ENCODE results near the gene PDZRN3. TPM values are rescaled to one million over a fixed set of nuclear protein-coding genes. Genes with fewer than 3 reads are reported as not detected.
A peak's percentile ranks its signal among the peaks of the same experiment; 100 is the strongest.
"Not testable (repeated sequence)": the region's sequence is repeated elsewhere in the genome, so short reads cannot be mapped to it uniquely, and the experiment has no call there.

PDZRN3 gene
- total RNA-seq, 1 donor, result 76.8 TPM

DNA sequence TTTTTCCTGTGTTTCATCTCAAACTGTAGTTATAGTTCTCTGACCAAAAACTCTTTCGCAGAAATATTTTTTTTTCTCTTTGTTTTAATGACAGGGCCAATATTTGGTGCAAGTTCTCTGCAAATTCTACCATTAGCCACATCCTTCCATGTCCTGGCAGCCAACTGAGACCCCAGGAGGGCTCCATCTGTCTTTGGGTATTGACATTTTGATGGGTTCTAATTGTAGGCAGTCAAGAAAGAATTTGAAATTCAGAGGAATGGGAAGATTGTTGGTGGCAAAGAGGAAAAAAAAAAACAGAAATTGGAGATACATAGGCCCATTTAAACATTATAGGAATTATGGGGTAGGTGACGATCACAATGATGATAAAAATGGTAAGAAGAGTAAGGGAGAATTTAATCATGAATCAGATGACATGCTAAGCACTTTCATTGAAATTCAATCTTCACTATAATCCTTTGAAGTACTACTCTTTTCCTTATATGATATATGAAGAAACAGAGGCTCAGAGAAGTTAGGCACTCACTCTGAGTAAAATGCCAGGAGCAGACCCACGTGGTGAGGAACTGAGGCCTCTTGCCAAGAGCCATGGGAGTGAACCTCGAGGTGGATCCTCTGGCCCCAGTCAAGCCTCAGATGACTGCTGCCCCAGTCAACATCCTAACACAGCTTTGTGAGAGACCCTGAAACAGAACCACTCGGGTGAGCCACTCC, 151.4 kb downstream of the PDZRN3 start:
- H3K4me3 ChIP-seq (ENCODE audit: low read depth, low read length), result no peak overlapping the region
- no peak for DNase-seq (ENCODE audit: low read depth)
- TF ChIP-seq, protein P1, sequence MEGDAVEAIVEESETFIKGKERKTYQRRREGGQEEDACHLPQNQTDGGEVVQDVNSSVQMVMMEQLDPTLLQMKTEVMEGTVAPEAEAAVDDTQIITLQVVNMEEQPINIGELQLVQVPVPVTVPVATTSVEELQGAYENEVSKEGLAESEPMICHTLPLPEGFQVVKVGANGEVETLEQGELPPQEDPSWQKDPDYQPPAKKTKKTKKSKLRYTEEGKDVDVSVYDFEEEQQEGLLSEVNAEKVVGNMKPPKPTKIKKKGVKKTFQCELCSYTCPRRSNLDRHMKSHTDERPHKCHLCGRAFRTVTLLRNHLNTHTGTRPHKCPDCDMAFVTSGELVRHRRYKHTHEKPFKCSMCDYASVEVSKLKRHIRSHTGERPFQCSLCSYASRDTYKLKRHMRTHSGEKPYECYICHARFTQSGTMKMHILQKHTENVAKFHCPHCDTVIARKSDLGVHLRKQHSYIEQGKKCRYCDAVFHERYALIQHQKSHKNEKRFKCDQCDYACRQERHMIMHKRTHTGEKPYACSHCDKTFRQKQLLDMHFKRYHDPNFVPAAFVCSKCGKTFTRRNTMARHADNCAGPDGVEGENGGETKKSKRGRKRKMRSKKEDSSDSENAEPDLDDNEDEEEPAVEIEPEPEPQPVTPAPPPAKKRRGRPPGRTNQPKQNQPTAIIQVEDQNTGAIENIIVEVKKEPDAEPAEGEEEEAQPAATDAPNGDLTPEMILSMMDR (IDR thresholded peaks at IDR 0.05; ENCODE audit: insufficient read depth, low read length), result no peak

DNA sequence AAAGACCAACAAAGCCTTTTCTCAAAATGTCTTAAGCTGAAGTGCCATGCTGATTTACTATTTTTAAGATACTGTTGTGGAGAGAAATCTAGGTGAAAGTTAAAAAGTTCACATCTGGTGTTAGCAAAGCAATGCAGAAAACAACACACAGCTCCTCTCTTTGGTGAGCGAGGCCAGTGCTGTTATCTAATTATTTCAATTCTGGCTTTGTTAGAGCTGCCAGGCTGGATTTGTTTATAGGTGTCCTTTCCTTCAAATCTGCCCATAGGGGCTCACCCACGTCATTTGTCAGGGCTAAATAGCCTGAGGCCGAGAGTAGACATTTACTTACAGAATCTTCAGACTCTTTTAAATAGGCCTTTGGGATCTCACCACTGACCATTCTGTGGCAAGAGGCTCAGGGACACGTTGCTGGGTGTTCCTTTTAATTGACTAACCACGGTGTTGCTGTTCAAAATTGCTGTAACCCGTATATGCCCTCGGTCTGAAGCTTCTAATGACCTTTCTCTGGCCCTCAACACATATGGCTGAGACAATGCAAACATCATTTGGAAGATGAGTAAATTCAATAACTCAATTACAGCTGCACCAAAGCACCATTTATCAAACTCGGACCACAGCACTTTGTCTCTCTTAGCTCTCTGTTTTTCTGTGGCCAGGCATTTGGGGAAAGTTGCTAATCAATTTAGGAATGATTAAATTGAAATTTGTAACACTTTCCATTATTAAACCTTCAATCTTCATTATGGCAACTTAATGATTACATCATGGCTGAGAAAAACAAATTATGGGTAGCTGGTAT, 152.6 kb downstream of the PDZRN3 start:
- no peak overlapping the region for H3K4me3 ChIP-seq (ENCODE audit: low read depth, low read length)
- TF ChIP-seq, protein P1 (IDR thresholded peaks at IDR 0.05; ENCODE audit: insufficient read depth, low read length), result no peak
- DNase-seq (ENCODE audit: low read depth), result no peak

DNA sequence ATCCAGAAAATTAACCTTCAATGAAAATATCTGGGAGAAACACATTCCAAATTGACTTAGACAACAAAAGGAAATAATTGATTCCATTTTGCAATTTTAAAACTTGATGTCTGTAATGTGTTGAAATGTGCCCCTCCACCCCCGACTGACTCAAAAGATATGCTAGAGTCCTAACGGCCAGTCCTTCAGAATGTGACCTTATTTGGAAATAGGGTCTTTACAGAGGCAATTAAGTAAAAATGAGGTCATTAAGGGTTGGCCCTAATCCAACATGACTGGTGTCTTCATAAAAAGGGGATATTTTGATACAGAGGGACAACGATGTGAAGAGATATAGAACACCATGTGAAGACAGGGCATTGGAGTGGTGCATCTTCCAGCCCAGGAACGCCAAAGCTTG, 153.9 kb downstream of the PDZRN3 start:
- DNase-seq (ENCODE audit: low read depth), result no peak

DNA sequence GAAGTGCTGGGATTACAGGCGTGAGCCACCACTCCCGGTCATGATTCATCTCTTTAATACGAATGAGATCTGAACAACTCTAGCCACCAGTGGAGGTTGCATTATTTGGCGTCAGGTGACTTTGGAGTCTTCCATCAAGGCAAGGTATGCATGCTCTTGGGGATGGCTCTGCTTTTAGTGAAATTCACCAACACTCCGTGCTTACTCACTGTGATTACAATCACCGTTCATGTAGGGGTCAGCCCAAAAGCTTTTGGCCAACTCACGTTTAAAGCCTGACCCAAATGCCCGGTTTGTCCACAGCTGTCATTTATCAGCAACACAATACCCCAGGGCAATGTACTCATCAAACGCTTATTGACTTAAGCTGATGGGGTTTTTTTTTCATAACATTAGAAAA, 155.4 kb downstream of the PDZRN3 start:
- no peak overlapping the region for H3K4me3 ChIP-seq (ENCODE audit: low read depth, low read length)
- DNase-seq (ENCODE audit: low read depth), result no peak
- TF ChIP-seq, protein P1 (IDR thresholded peaks at IDR 0.05; ENCODE audit: insufficient read depth, low read length), result no peak

More for the DNA sequence above, 153.9 kb downstream of the PDZRN3 start:
- no peak overlapping the region for H3K4me3 ChIP-seq (ENCODE audit: low read depth, low read length)
- TF ChIP-seq, protein P1 (IDR thresholded peaks at IDR 0.05; ENCODE audit: insufficient read depth, low read length), result no peak

DNA sequence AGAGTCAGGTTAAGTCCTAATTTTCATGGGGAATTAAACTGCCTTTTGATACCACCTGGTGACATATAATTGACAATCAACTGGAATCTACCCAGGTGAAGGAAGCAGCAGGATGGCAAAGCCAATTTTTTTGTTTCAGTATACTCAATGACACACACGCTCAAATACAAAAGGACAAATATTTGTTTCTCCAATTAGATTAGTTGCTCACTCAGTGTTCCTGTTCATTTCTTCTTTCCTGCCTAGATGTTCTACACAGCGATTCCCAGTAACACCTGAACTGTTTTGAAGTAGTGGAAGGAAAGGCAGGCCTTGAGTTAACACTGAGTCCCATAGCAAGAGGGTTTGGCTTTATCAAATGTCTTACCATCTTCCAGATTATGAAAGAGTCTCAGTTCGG, 157.5 kb downstream of the PDZRN3 start:
- TF ChIP-seq, protein P1 (IDR thresholded peaks at IDR 0.05; ENCODE audit: insufficient read depth, low read length), result no peak
- DNase-seq (ENCODE audit: low read depth), result no peak
- no peak overlapping the region for H3K4me3 ChIP-seq (ENCODE audit: low read depth, low read length)

DNA sequence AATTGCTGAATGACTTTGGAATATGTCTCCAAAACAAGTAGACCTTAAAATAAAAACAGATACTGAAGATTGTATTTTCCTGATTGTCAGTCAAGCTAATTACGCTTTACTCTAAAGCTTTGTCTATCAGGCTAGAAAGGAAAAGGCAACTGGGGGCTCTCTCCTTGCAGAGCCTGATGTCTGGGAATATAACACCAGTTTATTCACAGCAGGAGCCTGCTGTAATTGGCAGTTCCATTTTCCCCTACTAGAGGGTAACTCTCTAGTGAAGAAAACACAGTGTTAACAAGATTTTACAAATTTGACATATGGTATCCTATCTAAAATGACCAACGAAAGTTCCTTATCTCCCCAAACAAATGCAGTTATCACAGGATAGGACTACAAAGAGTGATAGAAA, 158.8 kb downstream of the PDZRN3 start:
- TF ChIP-seq, protein P1 (IDR thresholded peaks at IDR 0.05; ENCODE audit: insufficient read depth, low read length), result no peak
- DNase-seq (ENCODE audit: low read depth), result no peak
- no peak overlapping the region for H3K4me3 ChIP-seq (ENCODE audit: low read depth, low read length)

DNA sequence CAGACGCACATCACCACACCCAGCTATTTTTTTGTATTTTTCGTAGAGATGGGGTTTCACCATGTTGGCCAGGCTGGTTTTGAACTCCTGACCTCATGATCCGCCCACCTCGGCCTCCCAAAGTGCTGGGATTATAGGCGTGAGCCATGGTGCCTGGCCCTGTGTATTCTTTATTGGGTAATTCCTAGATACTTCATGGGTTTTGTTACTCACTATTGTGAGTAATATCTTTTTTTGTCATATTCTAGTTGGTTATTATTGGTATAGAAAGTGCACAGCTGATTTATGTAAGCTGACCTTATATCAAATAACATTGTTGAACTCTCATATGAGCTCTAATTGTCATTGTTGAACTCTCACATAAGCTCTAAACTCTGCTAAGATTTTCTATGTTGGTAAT, 160.6 kb downstream of the PDZRN3 start:
- DNase-seq (ENCODE audit: low read depth), result peak; percentile 43

More for the DNA sequence above, 160.6 kb downstream of the PDZRN3 start:
- not testable (repeated sequence) for H3K4me3 ChIP-seq (ENCODE audit: low read depth, low read length)
